NCI-H345 treated with DMSO at 0.1 percent for 48 hours (cell line): Measurements from ENCODE around the gene COIL.
"Not testable (repeated sequence)": the region's sequence is repeated elsewhere in the genome, so short reads cannot be mapped to it uniquely, and the experiment has no call there.

Experiments
- DNase-seq: peaks from one replicate; lab custom pipeline; 2025; ENCODE audit not compliant: unreplicated experiment; lab: John Stamatoyannopoulos, UW

The COIL gene, protein sequence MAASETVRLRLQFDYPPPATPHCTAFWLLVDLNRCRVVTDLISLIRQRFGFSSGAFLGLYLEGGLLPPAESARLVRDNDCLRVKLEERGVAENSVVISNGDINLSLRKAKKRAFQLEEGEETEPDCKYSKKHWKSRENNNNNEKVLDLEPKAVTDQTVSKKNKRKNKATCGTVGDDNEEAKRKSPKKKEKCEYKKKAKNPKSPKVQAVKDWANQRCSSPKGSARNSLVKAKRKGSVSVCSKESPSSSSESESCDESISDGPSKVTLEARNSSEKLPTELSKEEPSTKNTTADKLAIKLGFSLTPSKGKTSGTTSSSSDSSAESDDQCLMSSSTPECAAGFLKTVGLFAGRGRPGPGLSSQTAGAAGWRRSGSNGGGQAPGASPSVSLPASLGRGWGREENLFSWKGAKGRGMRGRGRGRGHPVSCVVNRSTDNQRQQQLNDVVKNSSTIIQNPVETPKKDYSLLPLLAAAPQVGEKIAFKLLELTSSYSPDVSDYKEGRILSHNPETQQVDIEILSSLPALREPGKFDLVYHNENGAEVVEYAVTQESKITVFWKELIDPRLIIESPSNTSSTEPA

DNA sequence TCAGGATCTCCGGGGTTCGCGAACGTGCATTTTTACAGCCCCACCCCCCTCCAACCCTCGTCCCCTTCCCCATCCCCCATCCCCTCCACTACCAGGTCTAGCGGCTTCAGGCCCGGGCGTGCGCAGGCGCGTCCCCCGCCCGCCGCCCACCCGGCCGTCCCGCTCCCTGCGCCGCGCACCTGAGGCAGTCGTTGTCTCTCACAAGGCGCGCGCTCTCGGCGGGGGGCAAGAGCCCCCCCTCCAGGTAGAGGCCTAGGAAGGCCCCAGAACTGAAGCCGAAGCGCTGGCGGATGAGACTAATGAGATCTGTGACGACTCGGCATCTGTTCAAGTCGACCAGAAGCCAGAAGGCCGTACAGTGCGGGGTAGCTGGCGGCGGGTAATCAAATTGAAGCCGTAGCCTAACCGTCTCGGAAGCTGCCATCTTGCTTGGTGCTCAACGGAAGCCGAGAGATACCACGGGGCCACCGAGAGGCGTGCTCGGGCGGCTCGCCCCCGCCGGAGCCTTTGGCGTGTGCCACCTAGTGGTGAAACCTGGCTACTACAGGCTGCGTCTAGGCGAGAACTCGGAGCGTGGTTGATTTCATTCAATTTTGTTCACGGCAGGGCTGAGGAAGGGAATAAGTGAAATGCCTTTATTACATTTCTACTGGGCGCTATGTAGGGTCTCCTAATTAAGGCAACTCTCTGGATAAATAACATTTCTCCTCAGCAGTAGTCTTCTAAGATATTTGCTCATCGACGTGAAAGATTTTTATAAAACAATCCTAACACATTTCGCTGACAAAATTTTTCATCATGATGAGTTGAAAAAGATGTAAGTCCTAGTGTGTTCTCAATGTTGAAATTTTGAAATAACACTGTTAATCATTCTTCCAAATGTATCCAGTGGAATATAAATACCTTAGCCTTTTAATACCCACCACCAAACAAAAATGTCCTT is at the start of gene COIL:
COIL (minus strand) TSS at position 455 of the 943 bp plus-strand sequence; CDS start at position 424, 31 bp downstream.
- peak; percentile 91 for DNase-seq

DNA sequence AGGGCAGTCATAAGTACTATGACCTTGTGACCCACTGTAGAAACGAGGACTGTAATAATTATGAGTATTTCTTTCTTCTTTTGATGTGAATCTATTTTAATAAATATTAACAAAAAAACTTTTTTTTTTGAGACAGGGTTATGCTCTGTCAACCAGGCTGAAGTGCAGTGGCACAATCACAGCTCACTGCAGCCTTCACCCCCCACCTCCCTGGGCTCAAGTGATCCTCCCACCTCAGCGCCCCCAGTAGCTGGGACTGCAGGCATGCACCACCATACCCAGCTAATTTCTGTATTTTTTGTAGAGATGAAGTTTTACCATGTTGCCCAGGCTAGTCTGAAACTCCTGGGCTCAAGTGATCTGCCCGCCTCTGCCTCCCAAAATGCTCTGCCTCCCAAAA is 49.6 kb upstream of the COIL start:
- no peak for DNase-seq

DNA sequence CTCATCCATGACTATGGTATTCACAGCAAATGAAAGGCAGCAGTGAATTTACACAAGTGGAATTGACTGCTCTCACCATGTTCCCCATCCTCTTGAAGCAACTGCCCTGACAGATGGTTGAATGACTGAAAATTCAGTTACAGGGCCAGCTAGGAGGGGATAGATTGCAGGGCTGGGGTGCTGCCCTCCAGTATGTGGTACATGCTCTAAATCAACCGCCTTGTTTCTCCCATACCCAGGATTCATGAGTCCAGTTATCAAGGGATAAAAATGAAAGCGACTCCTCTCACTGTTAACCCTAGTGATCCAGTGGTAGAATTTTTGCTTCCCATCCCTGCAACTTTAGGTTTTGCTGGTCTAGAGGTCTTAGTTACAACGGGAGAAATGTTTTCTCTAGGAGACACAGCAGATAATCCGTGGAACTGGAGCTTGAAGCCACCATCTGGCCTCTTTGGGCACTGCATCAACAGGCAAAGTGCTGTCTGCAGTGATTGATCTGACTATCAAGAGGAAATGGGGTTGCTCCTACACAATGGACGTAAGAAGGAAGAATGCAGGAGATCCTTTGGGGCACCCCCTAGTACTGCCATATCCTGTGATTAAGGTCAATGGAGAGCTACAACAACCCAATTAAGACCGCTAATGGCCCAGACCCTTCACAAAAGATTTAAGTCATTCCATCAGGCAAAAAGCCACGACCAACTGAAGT is 49.0 kb upstream of the COIL start:
- DNase-seq, result no peak

DNA sequence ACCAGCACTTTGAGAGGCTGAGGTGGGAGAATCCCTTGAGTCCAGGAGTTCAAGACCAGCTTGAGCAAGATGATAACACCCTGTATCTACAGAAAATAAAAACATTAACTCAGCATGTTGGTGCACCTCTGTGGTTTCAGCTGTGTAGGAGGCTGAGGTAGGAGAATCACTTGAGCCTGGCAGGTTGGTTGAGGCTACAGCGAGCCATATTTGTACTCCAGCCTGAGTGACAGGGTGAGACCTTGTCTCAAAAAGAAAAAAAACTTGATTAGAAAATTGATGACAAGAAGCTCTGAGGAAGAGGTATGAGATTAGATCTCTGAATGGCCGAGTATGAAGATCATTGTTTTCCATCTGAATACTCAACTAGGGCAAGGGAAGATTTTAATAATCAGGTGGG is 48.1 kb upstream of the COIL start:
- no peak for DNase-seq

DNA sequence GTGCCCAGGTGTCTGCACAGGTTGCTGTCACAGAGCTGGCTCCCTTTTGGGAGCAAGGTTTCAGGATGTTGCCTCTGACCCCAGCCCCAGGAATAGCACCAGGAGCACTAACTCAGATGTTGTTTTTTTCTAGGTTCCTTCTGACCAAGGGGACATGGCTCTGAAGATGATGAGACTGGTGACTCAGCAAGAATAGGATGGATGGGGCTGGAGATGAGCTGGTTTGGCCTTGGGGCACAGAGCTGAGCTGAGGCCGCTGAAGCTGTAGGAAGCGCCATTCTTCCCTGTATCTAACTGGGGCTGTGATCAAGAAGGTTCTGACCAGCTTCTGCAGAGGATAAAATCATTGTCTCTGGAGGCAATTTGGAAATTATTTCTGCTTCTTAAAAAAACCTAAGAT is 45.2 kb upstream of the COIL start:
- no peak for DNase-seq

DNA sequence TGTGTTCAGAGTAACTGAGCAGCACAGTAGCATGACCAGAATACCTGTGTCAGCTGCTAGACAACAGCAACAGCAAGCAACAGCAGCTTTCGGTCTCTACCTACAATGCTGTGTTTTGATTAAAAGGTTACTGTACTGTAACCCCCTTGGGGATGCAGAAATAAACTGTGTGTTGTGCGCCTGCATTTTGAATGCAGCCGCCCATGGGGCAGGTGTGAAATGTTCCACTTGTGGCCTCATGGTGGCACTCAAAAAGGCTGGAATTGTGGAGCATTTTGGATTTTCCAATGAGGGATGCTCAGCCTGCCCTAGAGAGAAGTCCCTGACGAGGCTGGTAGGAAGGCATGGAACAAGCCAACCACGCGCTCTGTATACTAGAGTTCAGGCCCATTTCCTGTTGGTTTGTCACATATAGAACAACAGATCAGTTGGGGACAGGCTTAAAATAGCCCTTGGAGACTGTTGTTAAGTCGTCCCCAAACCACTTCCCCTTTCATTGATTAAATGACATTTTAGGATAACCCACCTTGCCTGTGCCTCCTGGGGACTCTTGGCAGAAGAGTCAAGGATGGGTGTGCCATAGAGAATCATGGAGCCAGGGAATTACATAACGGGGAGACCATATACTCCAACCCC is 44.2 kb upstream of the COIL start:
- peak; percentile 12 for DNase-seq

DNA sequence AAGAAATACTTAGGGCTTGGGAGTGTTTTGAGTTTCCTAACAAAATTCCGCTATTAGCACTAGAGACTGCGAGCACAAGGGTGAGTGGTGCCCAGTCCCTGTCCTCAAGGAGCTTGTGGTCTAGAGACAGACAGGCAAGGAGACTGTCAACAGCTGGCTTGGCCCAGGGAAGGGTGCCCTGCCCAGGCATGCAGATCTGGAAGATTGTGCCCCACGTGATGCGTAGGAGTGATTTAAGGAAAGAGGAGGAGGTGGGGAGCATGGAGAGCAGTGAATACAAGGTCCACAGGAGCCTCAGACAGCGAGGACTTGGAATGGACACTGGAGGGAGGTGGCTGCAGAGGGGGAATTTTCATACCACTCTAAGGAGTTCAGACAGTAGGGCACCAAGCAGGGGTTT is 42.1 kb upstream of the COIL start:
- DNase-seq, result no peak

DNA sequence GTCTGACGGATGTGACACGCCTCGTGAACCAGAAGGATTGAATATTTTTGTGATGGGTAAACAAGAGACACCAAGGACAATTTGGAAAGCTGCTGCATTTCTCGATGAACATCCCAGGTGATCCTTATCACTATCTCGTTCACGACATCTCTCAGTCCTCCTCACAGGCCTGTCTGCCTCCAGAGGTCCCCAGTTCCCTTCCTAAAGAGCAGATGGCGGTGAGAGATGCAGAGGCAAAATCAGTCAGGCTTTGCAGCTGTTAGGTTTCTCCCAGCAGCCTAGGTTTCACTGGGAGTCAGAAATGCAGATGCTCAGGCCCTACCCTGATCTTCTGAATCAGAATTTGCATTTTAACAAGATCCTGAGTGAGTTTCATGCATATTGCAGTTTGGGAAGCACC is 40.7 kb upstream of the COIL start:
- no peak for DNase-seq

DNA sequence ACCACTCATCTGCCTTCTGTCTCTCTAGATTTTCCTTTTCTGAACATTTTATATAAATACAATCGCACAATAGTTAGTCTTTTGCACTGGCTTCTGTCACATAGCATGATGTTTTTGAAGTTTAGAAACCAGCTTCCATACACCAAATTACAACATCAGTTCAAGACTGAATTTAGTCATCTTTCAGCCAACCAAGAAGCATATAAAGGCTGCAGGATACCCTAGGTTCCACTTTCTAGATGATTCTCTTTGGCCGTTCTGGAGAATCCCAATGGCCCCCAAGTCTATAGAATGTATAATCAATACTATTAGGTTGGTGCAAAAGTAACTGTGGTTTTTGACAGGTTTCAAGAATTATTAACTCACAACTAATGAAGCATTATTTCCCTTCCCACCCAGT is 36.5 kb upstream of the COIL start:
- no peak for DNase-seq

DNA sequence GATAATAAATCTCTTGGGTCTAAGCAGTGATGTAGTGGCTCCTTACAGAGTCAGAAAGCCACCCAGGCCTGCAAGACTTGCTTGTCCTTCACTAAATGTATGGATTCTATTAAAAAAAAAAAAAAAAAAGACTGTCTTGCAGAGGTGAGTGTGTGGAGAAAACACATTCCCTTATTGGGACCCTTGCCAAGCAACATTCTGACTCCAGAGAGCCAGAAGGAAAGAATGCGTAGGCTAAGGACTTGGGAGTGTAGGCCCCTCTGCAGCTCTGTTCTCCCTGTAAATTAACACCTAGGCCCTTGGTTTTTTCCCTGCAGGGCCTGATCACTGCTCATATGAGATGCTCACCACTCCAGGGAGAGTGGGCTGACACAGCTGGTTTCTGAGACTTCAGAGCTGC is 34.9 kb upstream of the COIL start:
- no peak for DNase-seq

DNA sequence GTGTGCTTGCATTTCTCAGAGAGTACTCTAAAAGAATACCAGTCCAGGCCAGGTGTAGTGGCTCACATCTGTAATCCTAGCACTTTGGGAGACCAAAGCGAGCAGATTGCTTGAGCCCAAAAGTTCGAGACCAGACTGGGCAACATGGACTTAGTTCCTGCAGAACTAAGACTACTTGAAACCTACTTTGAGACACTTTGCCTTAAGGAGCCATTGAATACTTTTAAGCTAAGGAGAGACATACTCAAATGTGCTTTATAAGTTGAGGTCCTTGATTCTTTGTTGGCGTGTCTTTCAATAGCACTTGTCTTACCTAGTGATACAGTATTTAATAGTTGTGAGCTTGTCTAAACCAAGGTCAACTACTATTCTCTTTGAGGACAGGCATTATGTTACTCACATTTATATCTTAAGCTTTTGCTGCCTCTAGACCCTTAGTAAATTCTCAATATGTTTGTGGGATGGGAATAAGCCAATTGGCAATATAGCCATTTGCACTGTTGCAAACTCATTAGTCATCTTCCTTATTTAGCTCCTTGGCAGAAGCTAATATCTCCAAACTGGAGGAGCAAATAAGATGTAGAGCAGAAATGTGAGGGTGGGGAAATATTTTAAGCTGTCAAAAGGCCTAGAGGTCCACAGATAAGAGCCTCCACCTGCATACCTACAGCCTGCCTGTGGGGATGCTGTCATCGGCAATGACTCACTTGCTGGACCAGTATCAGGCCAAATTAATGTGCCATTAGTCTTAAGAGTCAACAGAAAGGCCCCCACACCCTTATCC is 33.4 kb upstream of the COIL start:
- no peak for DNase-seq

DNA sequence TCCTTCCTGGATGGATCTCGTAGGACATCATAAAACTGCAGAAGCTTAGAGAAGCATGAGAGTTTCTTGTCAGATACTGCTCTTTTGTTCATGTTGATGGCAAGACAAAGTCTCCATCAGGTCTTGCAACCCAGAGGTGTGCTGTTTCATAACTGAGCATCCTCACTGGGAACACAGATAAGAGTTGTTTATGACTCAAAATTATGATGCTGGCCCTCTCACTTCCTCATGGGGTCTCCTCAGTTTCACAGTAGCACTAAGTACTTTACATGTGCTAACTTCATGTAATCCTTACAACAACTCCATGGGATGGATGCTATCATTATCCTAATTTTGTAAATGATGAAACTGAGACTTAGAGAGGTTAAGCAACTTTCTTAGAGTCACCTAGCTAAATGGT is 31.5 kb upstream of the COIL start:
- DNase-seq, result no peak

DNA sequence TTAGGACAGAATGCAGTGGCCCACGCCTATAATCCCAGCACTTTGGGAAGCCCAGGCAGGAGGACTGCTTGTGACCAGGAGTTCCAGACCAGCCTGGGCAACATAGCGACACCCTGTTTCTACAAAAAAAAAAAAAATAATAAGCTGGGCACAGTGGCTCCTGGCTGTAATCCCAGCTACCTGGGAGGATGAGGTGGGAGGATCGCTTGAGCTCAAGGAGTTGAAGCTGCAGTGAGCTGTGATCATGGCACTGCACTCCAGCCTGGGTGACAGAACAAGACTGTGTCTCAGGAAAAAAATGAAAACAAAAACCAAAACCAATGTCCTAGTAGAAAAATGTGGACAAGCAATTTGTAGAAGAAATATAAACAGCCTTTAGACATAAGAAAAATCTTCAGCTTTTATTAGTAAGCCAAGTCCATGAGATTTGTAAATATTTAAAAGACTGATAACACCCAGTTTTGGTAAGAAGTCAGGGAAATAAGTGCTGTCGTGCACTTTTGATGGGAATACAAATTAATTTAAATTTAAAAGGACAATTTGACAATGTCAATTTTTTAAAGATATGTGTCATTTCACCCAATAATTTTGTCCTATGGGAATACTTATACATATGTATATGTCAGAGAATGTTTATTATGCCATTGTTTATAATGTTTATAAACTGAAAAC is 28.2 kb upstream of the COIL start:
- DNase-seq, result no peak

DNA sequence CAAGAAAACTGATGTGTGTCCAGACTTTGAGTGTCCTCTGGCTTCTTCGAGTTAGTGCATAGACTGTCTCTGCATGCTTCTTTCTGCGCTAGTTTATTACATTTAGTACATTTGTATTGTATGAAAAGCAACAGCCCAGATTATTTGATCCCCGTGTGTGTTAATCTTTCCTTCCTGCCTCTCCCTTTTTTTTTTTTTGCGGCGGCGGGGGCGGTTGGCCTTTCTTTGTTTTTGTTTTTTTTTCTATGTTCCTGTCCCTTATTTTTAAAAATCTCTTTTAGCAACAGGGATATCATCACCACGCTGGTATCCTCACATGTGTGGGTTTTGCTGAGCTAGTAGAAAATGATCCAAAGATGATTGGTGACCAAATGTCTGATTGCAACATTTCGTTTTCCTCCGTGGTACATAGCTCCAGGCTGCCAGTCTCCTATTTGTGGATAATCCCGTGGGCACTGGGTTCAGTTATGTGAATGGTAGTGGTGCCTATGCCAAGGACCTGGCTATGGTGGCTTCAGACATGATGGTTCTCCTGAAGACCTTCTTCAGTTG is 26.5 kb upstream of the COIL start:
- no peak for DNase-seq

DNA sequence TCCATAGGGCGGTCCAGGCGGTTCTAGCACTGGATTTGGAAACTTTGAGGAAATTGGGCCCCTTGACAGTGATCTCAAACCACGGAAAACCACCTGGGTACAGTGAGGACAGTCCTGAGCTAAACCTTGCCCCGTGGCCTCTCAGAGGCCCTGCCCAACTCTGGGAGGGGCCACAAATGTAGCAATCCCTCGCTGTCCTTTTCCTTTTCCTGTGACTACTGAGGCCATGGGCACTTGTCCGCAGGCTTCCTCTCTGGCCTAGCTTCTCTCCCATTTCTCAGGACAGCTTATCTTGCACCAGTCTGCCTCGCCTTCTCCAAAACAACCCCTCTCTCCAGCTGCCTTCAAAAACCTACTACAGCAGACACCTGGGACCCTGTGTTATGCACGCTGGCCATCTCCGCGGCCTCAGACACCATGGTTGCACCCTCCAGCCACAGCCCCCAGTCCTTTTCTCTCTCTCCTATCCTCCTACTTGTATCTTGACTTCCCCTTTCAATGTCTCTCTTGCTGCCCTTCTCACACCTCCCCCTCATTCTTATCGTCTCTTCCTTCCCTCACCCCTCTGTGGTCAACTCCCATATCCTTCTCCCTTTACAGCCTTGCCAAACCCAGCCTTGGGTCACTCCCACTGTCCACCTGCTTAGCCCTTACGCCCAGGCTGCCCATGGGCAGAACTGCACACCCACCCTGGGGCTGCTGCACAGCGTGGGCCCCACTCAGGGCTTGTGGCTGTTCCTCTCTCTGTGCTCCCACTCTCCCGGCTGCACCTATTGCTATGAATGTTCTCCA is 24.7 kb upstream of the COIL start:
- no peak for DNase-seq

DNA sequence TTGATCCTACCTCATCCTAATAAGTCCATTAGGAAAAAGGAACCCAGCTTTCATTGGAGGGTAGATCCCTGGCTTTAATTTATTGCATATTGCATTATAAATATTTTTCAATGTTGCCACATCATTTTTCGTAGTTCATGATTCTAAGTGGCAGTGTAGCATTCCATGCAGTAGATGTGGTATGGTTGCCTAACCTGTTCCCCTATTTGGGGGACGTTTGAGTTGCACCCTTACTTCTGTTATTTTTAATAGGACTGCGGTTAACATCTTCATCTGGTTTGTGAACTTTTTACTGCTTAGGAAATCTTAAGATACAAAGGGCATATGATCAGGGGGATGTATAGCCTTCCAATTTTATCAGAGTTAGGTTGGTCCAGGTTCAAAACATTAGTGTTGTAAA is 22.5 kb upstream of the COIL start:
- DNase-seq, result no peak

DNA sequence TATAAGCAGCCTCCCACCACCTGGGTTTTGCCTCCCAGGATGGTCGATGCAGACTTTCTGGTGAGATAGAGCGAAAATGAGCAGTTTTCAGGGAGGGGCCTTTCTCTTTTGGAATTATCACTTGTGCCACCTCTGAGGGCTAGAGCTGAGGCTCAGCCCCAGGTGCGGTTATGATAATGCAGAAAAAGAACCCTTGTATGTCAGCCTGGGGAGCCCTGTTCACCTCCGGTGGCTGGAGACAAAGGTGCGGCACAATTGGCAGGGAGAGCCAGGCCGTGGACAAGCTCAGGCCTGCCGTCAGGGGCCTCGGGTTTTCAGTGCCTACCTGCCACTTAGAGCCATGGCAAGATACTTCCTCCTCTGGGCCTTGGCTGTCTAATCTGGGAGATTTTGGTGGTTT is 21.5 kb upstream of the COIL start:
- DNase-seq, result peak; percentile 79

DNA sequence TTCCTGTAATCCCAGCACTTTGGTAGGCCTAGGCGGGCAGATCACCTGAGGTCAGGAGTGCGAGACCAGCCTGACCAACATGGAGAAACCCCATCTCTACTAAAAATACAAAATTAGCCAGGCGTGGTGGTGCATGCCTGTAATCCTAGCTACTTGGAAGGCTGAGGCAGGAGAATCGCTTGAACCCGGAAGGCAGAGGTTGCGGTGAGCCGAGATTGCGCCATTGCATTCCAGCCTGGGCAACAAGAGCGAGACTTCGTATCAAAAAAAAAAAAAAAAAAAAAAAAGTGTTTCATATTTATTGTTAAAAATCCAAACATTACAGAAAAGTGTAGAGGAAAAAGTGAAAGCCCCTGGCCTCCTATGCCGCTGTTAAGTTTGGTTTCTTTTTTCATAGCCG is 19.7 kb upstream of the COIL start:
- DNase-seq, result not testable (repeated sequence)
